GM19468 (cell line): ENCODE results near the gene STK32A.

Experiments used
- ATAC-seq: cut with Tn5 transposase; IDR thresholded peaks from one replicate; pipeline ENCODE4 v1.9.1; 2021; ENCODE audit warnings: mild to moderate bottlenecking, moderate library complexity, moderate number of reproducible peaks; ENCODE audit not compliant: unreplicated experiment; ENCODE audit errors: extremely low read depth

Gene STK32A

DNA sequence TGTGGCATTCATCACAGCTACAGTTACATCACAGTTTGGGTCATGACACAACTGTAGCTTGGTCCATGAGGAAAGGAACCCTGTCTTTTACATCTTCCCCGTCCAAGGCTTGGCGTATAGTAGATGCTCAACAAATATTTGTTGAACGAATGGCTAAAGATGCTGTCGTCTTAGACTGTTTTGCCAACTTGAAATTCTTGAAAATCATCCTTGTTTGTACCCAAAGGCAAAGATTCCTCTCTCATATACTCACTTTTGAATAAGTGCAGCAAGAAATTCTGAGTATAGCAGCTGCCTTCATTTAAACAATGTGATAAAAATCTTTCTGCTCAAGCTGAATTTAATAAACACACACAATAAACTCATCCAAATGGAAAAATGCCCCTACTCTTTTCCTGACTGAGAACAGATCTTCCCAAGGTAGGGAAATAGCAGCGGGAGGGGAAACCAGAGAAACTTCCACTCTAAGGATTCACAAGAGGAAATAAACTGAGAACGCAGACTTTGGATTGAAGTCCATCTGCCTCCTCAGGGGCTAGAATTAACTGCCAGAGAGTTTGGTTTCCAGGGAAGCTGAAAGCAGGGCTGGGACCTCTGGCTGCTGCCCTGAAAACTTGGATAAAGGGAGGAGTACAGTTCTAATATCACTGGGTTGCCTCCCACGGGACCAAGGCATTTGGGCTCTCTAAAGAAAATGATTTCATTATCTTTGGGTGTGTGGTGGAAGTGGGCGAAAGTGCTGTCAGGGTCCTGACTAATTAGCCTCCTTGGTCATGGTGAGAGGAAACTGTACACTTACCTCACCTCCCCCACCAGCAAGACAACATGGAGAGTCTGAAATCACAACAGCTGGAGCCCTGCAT, 175.9 kb downstream of the STK32A start:
- ATAC-seq: no peak

DNA sequence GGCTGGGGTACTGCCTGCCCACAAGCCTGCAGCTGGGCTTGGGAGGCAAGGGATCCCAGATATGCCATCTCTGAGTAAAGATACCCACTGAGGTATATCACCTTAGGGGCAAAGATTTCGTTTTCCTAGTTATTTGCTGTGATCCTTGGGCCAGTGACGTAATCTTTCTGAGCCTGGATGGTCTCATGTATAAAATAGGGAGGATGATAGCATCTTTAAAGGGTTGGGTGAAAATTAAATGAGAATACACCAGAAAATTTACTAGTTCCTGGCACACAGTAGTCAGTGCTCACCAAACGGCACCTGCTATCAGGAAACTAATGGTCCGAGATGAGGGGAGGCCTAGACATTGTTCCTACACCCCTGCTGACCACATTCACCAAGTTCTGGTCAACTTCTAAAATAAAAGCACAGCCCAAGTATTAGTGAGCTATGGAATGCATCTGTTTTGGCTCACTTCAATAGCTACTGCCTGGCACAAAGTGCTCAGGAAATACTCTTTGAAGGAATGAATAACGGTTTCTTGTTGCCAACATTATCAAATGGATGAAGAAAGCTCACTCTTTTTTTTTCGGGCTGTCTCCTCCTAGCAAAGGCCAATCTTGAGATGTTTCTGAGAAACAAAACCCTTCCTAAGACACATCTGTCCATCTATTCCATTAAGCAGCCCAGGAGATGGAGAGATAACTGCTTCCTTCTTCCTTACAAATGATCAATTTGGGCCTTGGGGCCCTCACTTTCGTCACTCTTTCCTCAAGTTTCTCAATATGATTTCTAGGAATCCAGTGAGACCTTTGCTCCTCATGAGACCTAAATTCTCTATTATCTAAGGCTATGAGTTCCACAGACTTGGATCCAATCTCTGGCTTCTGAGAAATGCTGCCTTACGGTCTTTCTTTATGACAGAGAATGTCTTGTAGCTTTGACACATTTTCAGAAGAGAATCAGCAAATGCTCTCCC, 176.8 kb downstream of the STK32A start:
- ATAC-seq: no peak

DNA sequence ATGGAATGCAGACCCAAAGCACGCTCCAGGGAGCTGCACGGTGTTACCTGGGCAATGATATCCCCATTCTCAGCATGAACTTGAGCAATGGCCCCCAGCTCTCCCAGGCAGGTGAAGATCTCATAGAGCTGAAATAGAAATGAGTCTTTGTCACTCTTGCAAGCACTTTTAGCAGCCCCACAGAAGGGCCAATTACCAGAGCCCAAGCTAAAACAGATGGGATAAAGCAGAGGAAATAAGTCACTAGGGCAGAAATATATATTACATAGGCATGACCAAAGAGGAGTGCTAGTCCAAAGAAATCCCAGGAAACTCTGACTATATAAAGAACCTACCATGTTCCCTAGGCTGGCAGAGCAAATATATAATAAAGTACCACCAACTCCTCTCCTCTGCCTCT, 177.7 kb downstream of the STK32A start:
- ATAC-seq: no peak

DNA sequence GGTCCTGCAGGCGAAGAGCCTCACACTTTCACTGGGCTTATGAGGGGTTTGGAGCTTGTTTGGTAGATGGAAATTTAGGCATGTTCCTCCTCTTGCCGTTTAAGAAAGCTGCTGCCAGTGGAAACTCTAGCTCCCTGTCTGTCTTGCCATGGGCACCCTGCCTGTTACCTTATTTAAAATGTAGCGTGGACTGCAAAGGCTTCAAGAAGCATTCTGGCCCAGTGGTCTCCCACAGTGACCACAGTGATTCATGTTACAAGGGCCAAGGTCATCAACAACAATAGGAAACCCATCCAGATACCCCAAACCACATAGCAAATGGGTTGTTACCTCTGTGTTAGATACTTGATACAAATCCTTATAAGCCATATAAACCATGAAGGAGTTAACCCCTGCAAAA, 178.4 kb downstream of the STK32A start:
- ATAC-seq: no peak

DNA sequence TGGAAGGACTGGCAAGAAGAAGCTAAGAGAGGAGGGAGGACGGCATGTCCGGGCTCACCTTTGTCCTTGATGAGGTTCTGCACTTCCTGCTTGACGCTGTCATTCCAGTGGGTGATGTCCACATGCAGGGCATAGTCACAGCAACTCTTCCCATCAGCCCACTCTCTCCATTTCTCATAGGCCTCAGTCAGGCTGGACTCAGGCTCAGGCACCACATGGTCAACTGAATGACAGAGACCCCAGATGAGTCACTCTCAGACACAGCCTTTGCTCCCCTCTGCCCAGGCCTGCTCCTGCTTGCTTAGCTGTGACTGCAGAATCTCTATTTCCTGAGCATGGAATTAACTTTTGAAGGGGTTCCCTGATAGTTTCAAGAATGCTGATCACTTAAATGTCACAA, 180.8 kb downstream of the STK32A start:
- no peak for ATAC-seq

DNA sequence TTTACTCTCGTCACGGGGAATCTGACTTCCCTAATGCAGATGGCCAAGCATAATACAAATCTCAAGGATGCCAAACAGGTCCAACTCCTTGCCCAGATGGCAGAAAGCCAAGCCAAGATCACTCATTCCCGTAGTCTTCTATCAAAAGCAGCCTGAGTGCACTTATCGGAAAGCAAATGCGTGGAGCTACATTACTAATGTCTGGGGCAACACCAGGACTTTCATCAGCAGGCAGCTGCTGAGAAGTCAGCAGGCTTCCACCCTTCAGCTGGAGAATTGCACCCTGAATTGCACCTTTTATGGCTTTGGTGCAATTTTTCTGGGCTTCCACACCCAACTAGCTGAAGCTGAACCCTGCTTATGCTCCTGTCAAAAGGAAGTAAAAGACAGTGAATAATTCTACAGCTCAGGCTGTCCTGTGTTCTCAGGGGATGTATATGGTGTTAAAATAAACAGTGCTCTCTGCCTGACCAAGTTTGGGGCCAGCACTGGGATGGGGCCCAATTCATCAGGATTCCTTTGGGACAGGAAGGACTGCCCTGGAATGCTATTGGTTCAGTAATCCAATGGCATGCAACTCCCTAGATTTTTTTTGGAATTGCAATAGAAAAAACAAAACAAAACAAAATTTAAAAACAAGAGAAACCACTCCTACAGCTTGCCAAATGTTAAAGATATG, 182.4 kb downstream of the STK32A start:
- no peak for ATAC-seq

DNA sequence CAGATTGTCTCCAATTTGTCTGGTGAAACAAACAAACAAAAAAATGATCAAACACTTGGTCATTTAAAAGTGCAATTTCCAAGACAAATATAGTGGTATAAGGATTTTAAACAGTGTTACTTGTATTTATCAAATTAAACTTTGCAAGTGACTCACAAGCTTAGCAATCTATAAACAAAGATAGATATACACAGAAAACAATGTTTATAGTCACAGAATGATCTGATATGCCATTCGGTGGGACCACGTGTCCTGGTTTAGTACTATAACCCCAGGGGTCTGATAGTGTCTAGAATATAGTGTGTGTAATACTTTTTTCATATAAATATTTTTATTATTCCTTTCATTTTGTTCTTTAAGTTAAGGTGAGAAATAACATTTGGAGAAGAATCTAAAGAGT, 183.8 kb downstream of the STK32A start:
- no peak for ATAC-seq

DNA sequence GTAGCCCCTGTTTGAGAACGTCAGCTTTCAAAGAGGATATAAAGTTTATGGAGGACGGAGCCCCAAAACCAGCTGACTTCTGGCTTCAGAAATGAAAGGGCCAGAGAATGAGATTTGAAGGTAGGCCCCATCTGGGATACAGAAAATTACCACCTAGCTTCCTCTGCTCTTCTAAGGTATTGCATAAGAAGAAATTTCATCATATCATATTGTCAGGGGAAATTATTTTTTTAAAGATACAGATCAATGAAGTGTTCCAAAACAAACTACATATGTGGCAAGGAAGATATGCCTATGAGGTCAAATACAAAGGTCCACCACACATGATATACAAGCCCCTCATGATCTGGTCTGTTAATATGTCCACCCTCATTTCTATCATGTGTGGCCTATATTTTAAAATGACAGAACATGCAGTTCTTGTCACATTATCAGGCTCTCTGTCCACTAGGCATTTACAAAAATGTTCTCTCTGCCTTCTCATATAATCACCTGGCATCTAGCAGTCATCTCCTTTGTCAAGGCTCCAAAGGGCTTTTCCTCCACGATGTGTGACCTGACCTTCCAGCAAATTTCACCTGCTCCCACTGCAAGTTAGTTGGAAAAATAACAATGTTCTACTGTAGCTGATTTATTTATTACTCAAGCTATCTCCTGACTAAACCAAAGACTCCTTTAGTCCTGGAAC, 192.0 kb downstream of the STK32A start:
- ATAC-seq: no peak

DNA sequence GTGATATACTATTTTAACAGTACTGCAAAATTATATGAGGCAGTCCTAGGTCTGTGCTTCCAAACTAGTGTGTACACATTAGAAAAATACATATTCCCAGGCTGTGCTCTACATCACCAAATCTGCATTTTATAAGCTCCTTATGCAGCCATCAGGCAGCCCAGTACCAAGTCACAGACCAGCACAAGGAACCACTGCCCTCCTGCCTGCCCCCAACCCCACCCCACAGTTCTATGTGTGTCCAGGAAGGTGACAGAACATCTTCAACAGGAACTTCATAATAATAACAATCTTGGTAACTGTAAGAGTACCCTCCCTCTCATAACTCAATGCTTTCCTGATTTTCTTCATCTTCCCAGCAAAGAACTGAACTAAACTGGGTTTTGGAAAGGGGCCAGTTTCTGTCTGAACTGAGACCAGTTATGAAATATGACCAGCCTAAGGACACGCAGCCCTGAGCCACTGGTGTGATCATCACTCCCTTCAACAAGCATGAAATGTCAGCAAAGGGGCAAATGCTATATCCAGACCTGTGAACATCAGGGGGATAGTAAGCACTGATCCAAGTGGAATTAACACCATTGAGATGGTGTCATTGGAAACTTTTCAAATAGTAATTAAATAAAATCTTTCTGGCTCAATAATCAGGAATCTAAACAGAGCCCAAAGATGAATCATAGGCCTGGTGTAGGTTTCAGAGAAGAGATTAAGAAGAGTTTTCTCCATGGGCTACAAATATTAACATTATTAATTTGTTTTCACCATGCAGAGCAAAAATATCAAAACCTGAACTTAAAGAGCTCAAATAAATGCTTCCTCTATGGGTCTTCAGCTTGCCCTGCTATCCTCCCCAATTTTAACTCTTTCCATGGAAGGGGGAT, 192.9 kb downstream of the STK32A start:
- no peak for ATAC-seq

DNA sequence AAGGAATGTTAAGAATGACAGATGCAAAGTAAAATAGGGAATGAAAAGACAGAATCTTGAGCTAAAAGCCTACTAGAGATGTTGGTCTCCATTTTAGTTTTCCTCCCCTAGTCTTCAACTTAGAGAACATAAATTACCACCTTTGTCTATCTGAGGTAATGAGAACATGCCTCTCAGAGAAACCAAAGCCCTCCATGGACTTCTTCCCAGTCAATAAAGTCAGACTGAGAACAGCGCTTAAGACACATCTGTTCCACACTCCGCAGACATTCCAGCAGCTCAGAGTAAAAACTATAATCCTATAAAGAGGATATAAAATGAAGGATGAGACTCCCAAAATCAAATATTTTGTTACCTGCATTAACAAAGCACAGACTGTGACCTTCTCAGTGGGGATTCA, 195.8 kb downstream of the STK32A start:
- no peak for ATAC-seq

DNA sequence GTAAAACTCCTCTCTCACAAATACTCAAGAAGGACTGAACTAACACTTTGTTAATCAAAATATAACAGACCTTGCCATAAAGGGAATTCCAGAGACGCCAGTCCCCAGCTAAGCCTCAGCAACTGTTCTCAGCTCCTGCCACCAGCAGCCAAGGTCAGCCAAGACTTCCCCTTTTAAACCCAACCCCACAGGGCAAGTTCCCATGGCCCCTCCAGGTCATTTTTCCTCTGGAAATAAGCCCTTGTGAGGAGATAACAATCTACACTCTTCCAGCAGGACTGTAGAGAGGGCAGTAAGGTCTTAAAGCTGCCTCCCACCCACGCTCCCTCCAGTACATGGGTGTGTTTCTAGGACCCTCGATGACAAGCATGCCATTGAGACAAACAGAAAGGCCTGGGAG, 196.8 kb downstream of the STK32A start:
- no peak for ATAC-seq

DNA sequence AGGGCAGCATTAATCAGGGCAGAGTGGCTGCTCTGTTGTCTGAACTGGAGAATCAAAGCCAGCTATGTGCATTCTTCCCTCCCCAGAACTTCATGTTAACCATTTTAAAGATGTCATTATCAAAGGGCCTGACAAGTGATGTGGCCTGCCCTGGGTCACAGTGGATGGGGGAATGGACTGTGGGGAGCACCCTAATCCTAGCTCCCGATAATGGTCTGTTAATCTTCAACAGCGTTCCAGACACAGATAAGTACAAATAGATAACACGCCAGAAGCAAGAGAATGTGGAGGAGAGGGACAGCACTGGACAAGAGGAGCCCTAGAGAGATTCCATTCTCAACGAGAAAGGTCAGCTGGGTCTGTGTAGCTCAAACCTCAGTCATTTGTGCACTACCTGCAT, 197.5 kb downstream of the STK32A start:
- no peak for ATAC-seq

DNA sequence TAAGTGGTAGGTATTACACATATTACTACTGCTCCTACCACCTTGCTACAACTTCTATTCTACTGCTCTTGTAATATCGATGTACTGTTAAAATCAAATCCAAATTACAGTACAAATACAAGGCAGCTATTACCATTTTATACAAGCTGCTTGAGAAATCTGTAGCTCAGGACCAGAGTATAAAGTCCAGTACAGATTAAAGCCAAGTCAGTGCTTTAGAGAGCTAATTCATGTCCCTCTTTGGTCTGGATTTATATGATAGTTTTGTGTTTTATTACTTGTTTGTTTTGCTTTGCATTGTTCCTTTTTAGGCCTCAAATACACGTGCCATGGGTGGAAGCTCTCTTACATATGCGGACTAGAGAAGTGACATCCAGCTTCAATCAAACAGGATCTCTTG, 199.2 kb downstream of the STK32A start:
- no peak for ATAC-seq

DNA sequence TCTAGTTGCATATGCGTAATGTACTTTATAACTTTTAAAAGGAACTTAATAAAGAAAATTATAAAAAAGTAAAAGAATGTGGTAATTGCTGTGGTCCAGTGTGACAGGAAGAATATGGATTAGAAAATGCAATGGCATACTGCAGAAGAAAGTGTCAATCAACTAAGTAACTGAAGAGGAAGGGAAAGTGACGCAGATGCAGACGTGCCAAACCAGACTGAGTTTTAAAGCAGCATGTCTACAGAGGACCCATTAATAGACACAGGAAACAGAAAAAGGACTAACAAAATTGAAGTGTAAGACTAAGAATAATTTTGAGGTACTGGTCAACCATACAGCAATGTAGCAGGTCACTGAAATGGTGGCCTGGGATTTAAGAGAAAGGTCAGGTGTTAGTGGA, 201.8 kb downstream of the STK32A start:
- no peak for ATAC-seq

DNA sequence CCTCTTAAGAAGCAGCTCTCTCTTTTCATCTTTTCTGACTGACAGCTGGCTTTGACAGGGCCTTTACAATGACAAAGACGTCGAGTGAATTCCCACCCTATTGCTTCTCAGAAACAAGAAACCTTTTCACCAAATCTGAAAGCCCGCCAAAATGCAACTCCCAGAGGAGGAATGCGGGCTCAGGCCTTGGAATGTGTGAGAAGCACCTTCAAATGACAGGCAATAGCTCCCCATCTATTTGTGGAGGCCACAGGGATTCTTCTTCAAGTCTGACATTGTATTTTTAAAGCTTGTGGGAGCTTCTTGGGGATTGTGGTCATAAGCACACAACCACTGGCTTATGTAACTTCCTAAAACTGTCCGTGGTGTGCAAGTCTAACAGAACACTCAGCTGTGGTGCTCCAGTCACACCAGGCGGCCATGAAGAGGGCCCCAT, 202.4 kb downstream of the STK32A start:
- ATAC-seq: no peak
